ENCODE measurements around the gene KLC1.

The KLC1 gene

DNA sequence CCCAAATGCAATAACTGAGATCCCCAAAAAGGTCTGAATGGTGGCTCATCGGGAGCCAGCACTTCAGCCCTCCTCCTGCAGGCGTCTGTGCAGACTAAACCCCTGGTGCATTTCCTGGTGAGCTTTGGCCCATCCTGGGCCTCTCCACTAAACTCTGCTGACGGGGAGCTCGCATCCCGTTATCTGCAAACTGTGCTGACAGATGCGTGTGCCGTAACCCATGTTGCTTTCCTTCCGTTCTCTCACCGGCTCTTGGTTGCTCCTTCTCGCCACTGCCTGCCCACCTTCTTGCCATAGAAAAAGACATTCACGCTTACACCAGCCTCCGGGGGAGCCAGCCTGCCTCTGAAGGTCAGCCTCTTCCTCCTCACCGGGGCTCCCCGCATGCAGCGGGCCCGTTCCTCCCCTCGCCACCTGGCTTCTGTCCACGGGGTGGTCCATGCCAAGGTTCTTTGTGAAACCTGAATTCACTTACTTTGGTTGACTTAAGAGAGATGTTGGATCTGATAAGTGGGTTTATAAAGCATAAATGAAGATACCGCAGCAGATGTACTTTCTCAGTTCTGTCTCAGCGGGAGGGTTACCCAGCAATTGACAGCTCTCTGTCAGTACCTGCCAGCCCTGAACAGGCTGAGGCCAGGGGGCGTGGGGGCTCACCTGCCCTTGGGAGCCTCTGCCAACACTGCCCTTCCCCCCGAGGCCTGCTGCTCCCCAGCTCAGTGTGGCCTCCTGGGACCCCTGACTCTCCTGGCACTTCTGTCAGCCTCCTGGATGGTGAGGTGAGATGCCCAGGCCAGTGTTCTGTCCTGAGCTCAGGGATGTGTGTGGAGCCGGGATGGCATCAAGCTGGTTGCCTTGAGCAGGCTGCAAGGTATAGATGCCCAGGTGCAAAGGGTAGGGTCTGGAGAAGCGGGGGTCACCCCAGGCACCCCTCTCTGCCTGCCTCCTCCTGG, 100.8 kb downstream of the KLC1 start:
- CTCF ChIA-PET, result no interaction called here
- peaks cover 6% of the 10 kb centered on the region for H3K36me3 Mint-ChIP-seq
- H3K4me3 Mint-ChIP-seq, result no peak overlapping the region
- H3K4me1 Mint-ChIP-seq, result no peaks in the 10 kb centered on the region
- no peaks in the 10 kb centered on the region for H3K27me3 Mint-ChIP-seq
- DNase-seq, result no peak
- H3K9me3 Mint-ChIP-seq, result no peaks in the 10 kb centered on the region
- H3K27ac Mint-ChIP-seq, result no peak overlapping the region

DNA sequence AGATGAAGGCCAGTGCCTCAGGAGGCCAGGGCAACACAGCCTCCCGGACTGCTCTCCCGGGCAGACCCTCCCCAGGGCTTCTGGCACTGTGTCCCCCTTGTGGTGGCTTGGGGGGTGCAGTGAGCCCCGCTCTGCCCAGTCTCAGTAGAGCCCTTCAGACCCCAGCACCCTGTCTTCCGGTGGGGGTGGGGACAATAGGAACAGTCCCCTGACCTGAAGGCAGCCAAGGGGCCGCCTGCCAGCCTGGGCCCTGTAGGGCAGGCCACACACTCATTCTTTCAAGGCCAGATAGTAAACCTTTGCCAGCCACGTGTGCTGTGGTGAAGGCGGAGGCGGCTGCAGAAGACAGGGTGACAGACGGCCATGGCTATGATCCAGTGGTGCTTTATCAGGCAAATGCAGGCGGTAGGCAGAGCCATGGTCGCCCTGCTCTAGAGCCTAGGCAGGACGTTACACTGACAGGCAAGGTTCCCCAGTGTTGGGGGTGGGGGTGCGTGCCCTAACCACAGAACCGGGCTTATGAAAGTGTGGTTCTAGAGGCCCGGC, 101.6 kb downstream of the KLC1 start:
- Mint-ChIP-seq H3K27ac (no peak overlapping the region), H3K9me3 (no peaks in the 10 kb centered on the region), H3K4me1 (no peaks in the 10 kb centered on the region), H3K4me3 (no peak overlapping the region), H3K27me3 (no peaks in the 10 kb centered on the region), H3K36me3 (peaks cover 6% of the 10 kb centered on the region)
- CTCF ChIA-PET, result no interaction called here
- DNase-seq, result no peak

DNA sequence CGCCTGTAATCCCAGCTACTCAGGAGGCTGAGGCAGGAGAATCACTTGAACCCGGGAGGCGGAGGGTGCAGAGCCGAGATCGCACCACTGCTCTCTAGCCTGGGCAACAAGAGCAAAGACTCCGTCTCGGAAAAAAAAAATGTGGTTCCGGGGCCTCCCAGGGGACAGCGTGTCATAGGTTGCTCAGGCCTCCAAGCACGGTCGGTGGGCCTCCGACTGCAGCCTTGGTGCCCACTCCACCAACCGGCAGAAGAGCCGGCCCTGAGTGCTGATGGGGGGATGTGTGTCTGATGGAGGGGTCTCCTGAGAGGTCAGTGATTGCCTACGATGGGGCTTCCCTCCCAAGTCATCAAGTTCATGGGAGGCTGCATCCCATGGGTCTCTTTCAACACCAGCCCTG, 102.5 kb downstream of the KLC1 start:
- DNase-seq, result no peak
- Mint-ChIP-seq H3K36me3 (peaks cover 6% of the 10 kb centered on the region), H3K27ac (no peak overlapping the region), H3K9me3 (no peaks in the 10 kb centered on the region), H3K27me3 (no peaks in the 10 kb centered on the region), H3K4me3 (no peak overlapping the region), H3K4me1 (no peaks in the 10 kb centered on the region)
- CTCF ChIA-PET, result no interaction called here

DNA sequence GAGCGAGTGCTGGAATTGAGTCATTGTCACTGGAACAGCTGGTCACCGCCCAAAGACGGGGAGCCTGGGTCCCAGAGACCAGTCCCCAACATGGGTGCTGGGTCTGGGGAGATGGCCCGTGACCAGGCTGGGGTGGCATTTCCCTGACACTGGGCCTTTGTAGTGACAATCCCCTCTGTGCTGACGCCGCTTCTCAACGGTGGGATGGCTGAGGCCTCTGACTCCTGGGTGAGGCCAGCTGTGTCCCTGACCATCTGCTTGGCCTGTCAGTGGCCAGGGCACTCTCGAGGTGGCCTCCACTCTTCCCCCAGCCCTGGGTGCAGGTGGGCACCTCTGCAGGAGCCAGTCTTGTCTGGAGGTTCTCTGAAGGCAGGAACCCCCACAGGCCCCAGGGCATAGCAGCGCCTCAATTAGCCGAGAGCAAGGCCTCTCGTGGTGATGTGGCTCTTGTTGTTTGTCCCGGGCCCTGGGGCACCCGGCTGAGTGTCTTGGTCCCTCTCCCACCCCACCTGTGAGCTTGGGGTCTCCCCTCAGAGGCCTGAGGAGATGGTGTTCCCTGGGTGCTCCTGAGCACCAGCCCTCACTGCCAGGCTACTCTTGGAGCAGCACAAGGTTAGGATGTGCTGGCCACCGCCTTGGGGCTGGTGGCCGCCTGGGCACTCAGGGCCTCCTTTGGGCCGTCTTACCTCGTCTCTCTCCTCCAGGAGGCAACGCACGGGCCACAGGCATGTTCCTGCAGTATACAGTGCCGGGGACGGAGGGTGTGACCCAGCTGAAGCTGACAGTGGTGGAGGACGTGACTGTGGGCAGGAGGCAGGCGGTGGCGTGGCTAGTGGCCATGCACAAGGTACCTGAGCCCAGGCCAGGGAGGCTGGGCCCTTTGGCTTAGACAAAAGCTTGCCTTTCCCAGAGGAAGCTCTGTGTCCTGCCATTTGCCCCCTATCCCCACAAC, 103.2 kb downstream of the KLC1 start:
- Mint-ChIP-seq H3K27me3 (no peaks in the 10 kb centered on the region), H3K27ac (no peak overlapping the region), H3K4me3 (no peak overlapping the region), H3K4me1 (no peaks in the 10 kb centered on the region), H3K9me3 (no peaks in the 10 kb centered on the region), H3K36me3 (peaks cover 6% of the 10 kb centered on the region)
- DNase-seq, result no peak
- CTCF ChIA-PET, result interaction anchor here (0.9 kb wide), 1 partner anchor 73 kb away, joined by 3 read pairs; no protein-coding TSS in a partner anchor

DNA sequence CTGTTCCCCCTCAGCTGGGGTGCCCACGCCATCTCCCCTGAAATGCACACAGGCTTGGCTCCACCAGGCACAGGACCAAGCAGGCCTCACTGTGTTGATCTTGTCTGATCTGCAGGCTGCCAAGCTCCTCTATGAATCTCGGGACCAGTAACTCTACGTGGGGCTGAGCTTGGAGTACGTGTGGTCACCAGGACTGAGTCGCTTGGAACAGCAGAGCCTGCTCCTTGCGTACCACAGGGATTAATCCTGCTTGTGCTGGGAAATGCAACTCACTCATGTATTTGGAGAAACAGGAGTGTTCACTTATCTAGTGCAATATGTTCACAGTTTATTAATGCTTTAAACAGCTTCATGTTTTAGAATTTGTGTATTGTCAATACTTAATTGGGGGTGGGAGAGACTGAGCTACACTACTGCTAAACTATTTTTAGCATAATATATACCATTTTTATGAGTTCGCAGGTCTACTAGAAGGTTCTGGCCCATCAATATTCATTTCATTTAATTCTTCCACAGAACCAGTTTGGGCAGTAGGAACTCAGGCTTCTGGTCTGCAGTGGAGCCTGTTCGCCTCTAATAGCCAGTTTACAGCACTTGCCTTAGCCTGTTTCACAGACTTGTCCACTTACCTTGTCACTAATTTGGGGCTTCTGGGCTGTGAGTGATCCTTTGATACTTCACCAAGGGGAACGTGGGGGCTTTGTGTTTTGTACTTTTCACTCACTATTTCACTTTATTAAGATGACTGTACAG, 104.0 kb downstream of the KLC1 start:
- no peaks in the 10 kb centered on the region for H3K4me1 Mint-ChIP-seq
- no peak for DNase-seq
- no peak overlapping the region for H3K27ac Mint-ChIP-seq
- H3K36me3 Mint-ChIP-seq, result peaks cover 6% of the 10 kb centered on the region
- H3K9me3 Mint-ChIP-seq, result no peaks in the 10 kb centered on the region
- CTCF ChIA-PET, result interaction anchor here (0.9 kb wide), 1 partner anchor 73 kb away, joined by 3 read pairs; no protein-coding TSS in a partner anchor
- no peaks in the 10 kb centered on the region for H3K27me3 Mint-ChIP-seq
- no peak overlapping the region for H3K4me3 Mint-ChIP-seq

- H3K4me3 Mint-ChIP-seq, result no peak overlapping the region
- DNase-seq, result no peak
- no peak overlapping the region for H3K27ac Mint-ChIP-seq
- no peaks in the 10 kb centered on the region for H3K9me3 Mint-ChIP-seq
- no peaks in the 10 kb centered on the region for H3K27me3 Mint-ChIP-seq
- no peaks in the 10 kb centered on the region for H3K4me1 Mint-ChIP-seq
- H3K36me3 Mint-ChIP-seq, result peaks cover 6% of the 10 kb centered on the region
- CTCF ChIA-PET, result no interaction called here
These were observed 104.6 kb downstream of the KLC1 start for GRCh38 chr14:103733651-103734050.

DNA sequence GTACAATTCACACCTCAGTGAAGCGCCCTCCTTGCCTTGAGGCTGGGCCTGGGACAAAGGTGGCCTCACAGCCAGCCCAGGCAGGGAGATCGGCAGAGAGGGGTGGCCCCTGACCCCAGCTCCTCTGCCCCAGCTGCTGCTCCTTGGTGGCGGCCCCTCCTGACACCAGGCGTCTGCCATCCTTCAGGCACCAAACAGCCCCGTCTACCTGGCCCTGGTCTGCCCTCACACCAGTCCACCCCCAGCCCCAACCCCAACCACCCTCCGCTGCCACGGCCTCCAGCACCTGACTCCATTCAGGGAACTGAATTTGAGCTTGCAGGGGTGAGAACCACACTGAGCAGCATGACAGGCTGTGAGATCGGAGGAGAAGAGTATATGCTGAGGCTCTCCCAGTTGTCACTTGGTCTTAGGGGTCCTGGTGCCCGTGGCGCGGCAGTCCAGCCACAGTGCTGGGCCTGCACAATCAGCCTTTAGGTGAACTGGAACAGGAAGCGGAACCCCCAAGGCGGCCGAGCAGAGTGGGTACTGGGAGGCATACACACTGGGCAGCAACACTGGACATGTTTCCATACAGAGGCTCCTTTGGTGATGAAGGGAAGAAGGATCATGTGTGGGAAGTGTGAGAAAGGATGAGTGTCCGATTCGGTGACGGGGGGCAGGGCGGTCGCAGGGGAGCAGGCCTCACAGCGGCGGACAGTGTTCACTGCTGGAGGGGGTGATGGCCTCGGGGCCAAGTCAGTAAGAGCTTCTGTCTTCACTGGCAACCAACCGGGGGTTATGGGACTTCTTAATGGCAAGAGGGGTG, 105.3 kb downstream of the KLC1 start:
- Mint-ChIP-seq H3K36me3 (peaks cover 6% of the 10 kb centered on the region), H3K9me3 (no peaks in the 10 kb centered on the region), H3K4me3 (no peak overlapping the region), H3K27ac (no peak overlapping the region), H3K27me3 (no peaks in the 10 kb centered on the region), H3K4me1 (no peaks in the 10 kb centered on the region)
- CTCF ChIA-PET, result interaction anchor here (1.4 kb wide), 1 partner anchor 176 kb away, joined by 3 read pairs; no protein-coding TSS in a partner anchor
- no peak for DNase-seq

- CTCF ChIA-PET, result interaction anchor here (1.4 kb wide), 1 partner anchor 175 kb away, joined by 3 read pairs; no protein-coding TSS in a partner anchor
- no peak overlapping the region for H3K4me3 Mint-ChIP-seq
- H3K36me3 Mint-ChIP-seq, result peaks cover 5% of the 10 kb centered on the region
- H3K27ac Mint-ChIP-seq, result no peak overlapping the region
- no peaks in the 10 kb centered on the region for H3K4me1 Mint-ChIP-seq
- no peaks in the 10 kb centered on the region for H3K27me3 Mint-ChIP-seq
- DNase-seq, result no peak
- H3K9me3 Mint-ChIP-seq, result no peaks in the 10 kb centered on the region
These were observed 106.0 kb downstream of the KLC1 start for GRCh38 chr14:103735022-103735421.

GRCh38 chr14:103735439-103735814, 106.4 kb downstream of the KLC1 start:
- CTCF ChIA-PET, result interaction anchor here (1.4 kb wide), 1 partner anchor 175 kb away, joined by 3 read pairs; no protein-coding TSS in a partner anchor
- Mint-ChIP-seq H3K27ac (no peak overlapping the region), H3K9me3 (no peaks in the 10 kb centered on the region), H3K4me1 (no peaks in the 10 kb centered on the region), H3K27me3 (no peaks in the 10 kb centered on the region), H3K4me3 (no peak overlapping the region), H3K36me3 (peaks cover 5% of the 10 kb centered on the region)
- no peak for DNase-seq

GRCh38 chr14:103735815-103736545, 107.0 kb downstream of the KLC1 start:
- no peak for DNase-seq
- Mint-ChIP-seq H3K27ac (no peak overlapping the region), H3K4me1 (no peaks in the 10 kb centered on the region), H3K4me3 (no peak overlapping the region), H3K27me3 (no peaks in the 10 kb centered on the region), H3K36me3 (peaks cover 5% of the 10 kb centered on the region), H3K9me3 (no peaks in the 10 kb centered on the region)
- CTCF ChIA-PET, result interaction anchor here (1.4 kb wide), 1 partner anchor 174 kb away, joined by 3 read pairs; no protein-coding TSS in a partner anchor

- Mint-ChIP-seq H3K27ac (no peak overlapping the region), H3K27me3 (no peaks in the 10 kb centered on the region)
- CTCF ChIA-PET, result no interaction called here
These were observed 107.8 kb downstream of the KLC1 start for GRCh38 chr14:103736546-103737431.

More at GRCh38 chr14:103736546-103737431, 107.8 kb downstream of the KLC1 start:
- H3K4me3 Mint-ChIP-seq, result no peak overlapping the region
- DNase-seq, result no peak
- H3K9me3 Mint-ChIP-seq, result no peaks in the 10 kb centered on the region
- H3K4me1 Mint-ChIP-seq, result no peaks in the 10 kb centered on the region
- H3K36me3 Mint-ChIP-seq, result peaks cover 5% of the 10 kb centered on the region

All from activated naive CD4-positive, alpha-beta T cell treated with anti-CD3 and anti-CD28 coated beads, Interleukin-2, amount 10 ng/mL, durations not matched to agents 7 days and 5 days (primary cell).